Measurements from ENCODE around the gene UBTF.

UBTF gene

DNA sequence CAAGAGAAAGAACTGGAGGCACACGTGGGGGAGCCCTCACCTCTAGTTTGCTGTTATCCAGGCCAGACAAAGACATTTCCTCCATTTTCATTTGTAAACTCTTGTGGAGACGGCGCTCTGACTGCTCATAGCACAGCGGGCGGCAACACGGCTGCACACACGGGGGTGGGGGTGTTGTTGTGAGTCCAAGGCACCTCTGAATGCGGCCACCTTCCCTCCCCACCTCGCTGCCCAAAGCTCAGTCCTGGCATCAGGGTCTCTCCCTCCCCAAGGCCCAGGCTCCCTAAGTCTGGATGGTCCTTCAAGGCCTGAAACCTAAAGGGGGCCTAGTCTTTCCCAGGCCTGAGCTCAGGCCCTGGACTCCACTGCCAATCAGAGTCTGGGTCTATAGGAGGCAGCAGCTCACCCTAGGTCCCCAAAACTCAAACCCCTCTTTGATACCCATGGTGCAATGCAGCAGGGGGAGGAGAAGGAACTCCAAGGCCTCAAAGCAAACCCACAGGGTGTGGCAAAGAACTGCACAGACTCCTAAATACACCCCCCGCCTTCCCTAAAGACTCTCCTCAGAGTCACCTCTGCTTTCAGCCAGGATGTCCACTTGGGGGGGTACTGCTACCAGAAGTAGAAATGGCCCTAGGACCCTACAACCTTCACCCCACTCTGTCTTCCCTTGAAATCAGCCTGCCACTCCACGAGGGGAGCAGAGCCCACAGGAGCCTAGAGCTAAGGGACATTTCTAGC lies 21.3 kb downstream of the UBTF start:
- DNase-seq (ENCODE audit: low read depth) = no peak

- no peak for DNase-seq (ENCODE audit: low read depth)
These were observed 22.4 kb downstream of the UBTF start for GRCh38 chr17:44197107-44197506.

- no peak for DNase-seq (ENCODE audit: low read depth)
These were observed 26.0 kb downstream of the UBTF start for GRCh38 chr17:44193326-44194084.

- no peak for DNase-seq (ENCODE audit: low read depth)
These were observed 26.7 kb downstream of the UBTF start for GRCh38 chr17:44192750-44193149.

DNA sequence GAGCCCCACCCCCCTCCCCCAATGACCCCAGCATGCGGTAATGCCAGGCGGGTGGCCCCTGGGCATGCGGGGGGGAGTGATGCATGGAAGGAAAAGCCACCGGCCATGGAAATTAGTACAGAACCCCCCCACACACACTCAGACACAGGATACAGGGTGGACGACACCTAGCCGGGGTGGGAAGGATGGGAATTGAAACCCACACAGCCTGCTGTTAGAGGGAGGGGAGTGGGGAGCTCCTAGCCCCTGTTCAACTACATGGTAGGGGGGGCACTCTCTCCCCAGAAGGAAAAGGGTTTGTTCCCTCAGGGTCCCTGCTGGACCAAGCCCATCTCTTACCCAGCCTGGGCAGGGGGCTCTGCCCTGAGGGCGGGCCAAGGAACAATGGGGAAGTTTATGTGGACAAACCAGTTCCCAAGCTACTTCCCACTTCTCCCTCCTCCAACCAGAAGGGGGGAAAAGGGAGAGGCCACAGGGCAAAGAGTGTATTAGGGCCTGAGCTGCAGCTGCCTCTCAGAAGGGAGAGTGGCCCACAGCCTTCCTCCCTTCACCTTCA lies 27.5 kb downstream of the UBTF start:
- DNase-seq (ENCODE audit: low read depth) = no peak

DNA sequence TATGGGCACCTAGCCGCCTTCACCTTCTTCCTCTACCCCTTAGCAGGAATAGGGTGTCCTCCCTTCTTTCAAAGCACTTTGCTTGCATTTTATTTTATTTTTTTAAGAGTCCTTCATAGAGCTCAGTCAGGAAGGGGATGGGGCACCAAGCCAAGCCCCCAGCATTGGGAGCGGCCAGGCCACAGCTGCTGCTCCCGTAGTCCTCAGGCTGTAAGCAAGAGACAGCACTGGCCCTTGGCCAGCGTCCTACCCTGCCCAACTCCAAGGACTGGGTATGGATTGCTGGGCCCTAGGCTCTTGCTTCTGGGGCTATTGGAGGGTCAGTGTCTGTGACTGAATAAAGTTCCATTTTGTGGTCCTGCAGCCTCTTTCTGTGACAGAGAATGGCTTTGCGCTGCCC lies 28.1 kb downstream of the UBTF start:
- DNase-seq (ENCODE audit: low read depth) = no peak

DNA sequence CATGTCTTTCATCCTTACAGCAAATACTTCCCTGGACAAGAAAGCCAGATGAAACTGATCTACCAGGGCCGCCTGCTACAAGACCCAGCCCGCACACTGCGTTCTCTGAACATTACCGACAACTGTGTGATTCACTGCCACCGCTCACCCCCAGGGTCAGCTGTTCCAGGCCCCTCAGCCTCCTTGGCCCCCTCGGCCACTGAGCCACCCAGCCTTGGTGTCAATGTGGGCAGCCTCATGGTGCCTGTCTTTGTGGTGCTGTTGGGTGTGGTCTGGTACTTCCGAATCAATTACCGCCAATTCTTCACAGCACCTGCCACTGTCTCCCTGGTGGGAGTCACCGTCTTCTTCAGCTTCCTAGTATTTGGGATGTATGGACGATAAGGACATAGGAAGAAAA lies 29.0 kb downstream of the UBTF start:
- DNase-seq (ENCODE audit: low read depth) = no peak

GRCh38 chr17:44188576-44189403 lies 30.7 kb downstream of the UBTF start:
- no peak for DNase-seq (ENCODE audit: low read depth)

DNA sequence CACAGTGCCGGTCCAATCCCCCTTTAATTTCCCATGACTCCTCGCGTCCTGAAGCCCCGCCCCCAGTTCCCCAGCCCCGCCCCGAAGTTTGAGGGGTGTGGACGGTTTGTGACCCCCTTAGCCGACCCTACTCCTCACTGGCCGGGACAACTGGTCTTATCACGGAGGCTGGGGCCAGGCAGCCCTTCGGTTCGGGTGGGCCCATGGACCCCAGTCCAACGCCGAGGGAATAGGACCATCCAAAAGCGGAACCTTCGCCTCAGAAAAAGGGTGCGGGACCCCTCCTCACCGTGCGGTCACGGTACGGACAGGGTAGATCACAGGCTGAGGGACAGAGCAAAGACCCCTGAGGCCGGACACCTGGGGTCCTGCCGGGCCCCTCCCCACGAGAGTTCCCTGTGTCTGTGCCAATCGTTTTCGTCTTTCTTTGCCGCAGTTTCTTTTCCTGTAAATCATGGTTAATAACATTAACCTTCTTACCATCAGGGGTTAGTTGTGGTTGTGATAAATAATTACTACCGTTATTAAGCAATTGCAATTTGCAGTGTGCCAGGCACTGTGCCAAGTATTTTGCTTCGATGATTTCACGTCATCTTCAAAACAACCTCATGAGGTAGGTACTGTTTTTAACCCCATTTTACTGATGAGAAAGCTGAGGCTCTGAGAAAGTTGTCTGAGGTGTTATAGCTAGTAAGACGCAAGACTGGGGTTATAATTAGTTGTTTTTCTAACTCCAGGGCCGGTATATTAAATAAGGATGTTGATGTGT lies 32.2 kb downstream of the UBTF start:
- no peak for DNase-seq (ENCODE audit: low read depth)

DNA sequence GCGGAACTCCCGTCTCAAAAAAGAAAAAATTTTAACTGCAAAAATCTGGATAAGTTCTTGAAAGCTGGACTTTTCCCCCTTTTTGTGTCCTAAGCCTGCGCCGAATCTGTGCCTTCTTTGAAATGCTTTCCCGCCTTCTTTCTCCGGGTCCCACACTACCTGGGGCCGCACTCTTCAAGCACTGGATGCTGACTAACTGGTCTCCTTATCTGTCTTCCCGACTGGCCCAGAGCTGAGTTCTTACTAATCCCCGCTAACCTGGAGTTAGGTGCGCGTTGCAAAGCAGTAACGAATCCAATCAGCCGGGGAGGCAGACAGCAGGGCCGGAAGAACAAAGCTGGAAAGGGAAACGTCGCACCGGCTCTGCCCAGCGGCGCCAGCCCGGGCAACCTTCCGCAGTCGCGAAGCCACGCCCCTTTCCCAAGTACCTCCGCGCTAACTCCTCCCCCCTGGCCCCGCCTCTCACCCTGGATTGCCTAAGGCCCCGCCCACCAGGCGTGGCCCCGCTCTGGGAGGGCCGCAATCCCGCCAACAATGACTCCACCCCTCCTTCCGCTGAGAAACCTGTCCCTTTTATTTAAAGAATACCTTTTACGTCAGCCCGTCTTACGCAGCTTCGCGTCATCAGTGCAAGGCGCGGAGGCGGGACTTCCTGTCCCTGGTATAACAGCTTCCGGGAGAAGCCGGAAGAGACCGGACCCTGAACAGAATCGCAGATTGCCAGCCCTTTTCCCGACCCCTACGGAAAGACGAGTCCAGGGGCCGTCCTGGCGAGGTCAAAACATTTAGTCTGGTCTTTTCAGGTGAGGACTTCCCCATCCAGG lies 33.0 kb downstream of the UBTF start, which contains the start of gene TMUB2:
TMUB2 (plus strand) TSS at position 666 of the 824 bp plus-strand sequence. CDS start 737 bp downstream, outside the sequence.
- DNase-seq (ENCODE audit: low read depth) = peak; percentile 99

- no peak for DNase-seq (ENCODE audit: low read depth)
These were observed 35.2 kb downstream of the UBTF start for GRCh38 chr17:44184212-44184810.

GRCh38 chr17:44183024-44183423 lies 36.5 kb downstream of the UBTF start:
- no peak for DNase-seq (ENCODE audit: low read depth)

- no peak for DNase-seq (ENCODE audit: low read depth)
These were observed 41.3 kb downstream of the UBTF start for GRCh38 chr17:44178133-44178532.

- no peak for DNase-seq (ENCODE audit: low read depth)
These were observed 41.8 kb downstream of the UBTF start for GRCh38 chr17:44177640-44178039.

- DNase-seq (ENCODE audit: low read depth) = no peak
These were observed 42.6 kb downstream of the UBTF start for GRCh38 chr17:44176671-44177501.

DNA sequence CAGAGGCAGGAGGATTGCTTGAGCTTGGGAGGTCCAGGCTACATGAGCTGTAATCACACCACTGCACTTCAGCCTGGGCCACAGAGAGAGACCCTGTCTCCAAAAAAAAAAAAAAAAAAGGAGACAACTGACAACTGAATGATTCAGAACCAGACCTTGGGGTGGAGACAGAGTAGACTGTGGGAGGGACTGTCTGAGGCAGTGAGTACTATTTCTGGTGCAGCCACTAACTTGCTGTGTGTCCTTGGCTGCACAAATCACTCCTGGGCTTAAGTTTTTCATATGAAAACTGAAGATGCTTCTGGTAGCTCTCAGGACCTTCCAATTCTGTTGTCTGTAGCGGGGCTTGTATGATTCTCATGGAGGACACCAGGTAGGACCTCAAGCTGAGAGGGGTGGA lies 43.2 kb downstream of the UBTF start:
- no peak for DNase-seq (ENCODE audit: low read depth)

GRCh38 chr17:44174427-44174826 lies 45.0 kb downstream of the UBTF start:
- no peak for DNase-seq (ENCODE audit: low read depth)

GRCh38 chr17:44171931-44172455 lies 47.5 kb downstream of the UBTF start:
- DNase-seq (ENCODE audit: low read depth) = no peak

Data from activated T-cell treated with anti-CD3 and anti-CD28 coated beads for 1 hour (primary cell).